Ectodermal cell (in vitro differentiated cells): Measurements from ENCODE around the gene GPHN.

Source experiments
- H3K27ac ChIP-seq: 2 replicates; pipeline ENCODE4 v1.7.0; 2013; ENCODE audit warnings: mild to moderate bottlenecking, low read depth, low read length; ENCODE audit not compliant: insufficient read depth, poor library complexity, severe bottlenecking
- H3K27me3 ChIP-seq: 2 replicates; pipeline ENCODE4 v1.7.0; 2013; ENCODE audit warnings: mild to moderate bottlenecking, low read length; ENCODE audit not compliant: insufficient read depth, control insufficient read depth, poor library complexity, severe bottlenecking
- H3K36me3 ChIP-seq: one replicate; pipeline ENCODE4 v1.7.0; 2013; ENCODE audit warnings: low read length; ENCODE audit not compliant: control insufficient read depth, insufficient read depth
- H3K4me1 ChIP-seq: one replicate; pipeline ENCODE4 v1.7.0; 2013; ENCODE audit warnings: low read length; ENCODE audit not compliant: control insufficient read depth, insufficient read depth
- H3K4me3 ChIP-seq: 2 replicates; pipeline ENCODE4 v1.7.0; 2013; ENCODE audit warnings: low read depth, low read length, control low read depth; ENCODE audit not compliant: insufficient read depth
- H3K9me3 ChIP-seq: 2 replicates; pipeline ENCODE4 v1.7.0; 2013; ENCODE audit warnings: mild to moderate bottlenecking, low read length, moderate library complexity; ENCODE audit not compliant: control insufficient read depth
- WGBS, 2 experiments: methylation state at CpG; one replicate each; pipeline ENCODE4 v1.1.7; 2013; ENCODE audit warnings: missing lambda C conversion rate in 2 of 2; 5-methylcytosine and 5-hydroxymethylcytosine counted together

GPHN gene

GRCh38 chr14:67151082-67151666, 643.2 kb downstream of the GPHN start:
- Histone ChIP-seq H3K27ac (no peak overlapping the region), H3K9me3 (no peaks in the 10 kb centered on the region), H3K27me3 (no peaks in the 10 kb centered on the region), H3K4me1 (no peaks in the 10 kb centered on the region), H3K4me3 (no peak overlapping the region), H3K36me3 (no peaks in the 10 kb centered on the region)
- WGBS, 2 experiments, result 84 to 90% methylated on average over 3 to 4 of the region's 4 CpGs

GRCh38 chr14:67158566-67158965, 650.6 kb downstream of the GPHN start:
- H3K27ac ChIP-seq, result no peak overlapping the region
- H3K9me3 ChIP-seq, result no peaks in the 10 kb centered on the region
- no peak overlapping the region for H3K4me3 ChIP-seq
- no peaks in the 10 kb centered on the region for H3K4me1 ChIP-seq
- no peaks in the 10 kb centered on the region for H3K36me3 ChIP-seq
- H3K27me3 ChIP-seq, result no peaks in the 10 kb centered on the region

- no peaks in the 10 kb centered on the region for H3K36me3 ChIP-seq
- no peaks in the 10 kb centered on the region for H3K9me3 ChIP-seq
- no peaks in the 10 kb centered on the region for H3K27me3 ChIP-seq
- no peak overlapping the region for H3K4me3 ChIP-seq
- H3K4me1 ChIP-seq, result no peaks in the 10 kb centered on the region
- WGBS, 2 experiments, result 84 to 88% methylated on average over 4 of the region's 4 CpGs
- H3K27ac ChIP-seq, result no peak overlapping the region
These were observed 654.4 kb downstream of the GPHN start for GRCh38 chr14:67162385-67162784.

GRCh38 chr14:67166450-67166853, 658.5 kb downstream of the GPHN start:
- Histone ChIP-seq H3K36me3 (no peaks in the 10 kb centered on the region), H3K4me3 (no peak overlapping the region), H3K27ac (no peak overlapping the region), H3K27me3 (no peaks in the 10 kb centered on the region), H3K9me3 (no peaks in the 10 kb centered on the region), H3K4me1 (no peaks in the 10 kb centered on the region)
- WGBS, 2 experiments, result 76 to 78% methylated on average over 5 of the region's 5 CpGs

GRCh38 chr14:67167420-67168109, 659.6 kb downstream of the GPHN start:
- Histone ChIP-seq H3K36me3 (no peaks in the 10 kb centered on the region), H3K27ac (no peak overlapping the region), H3K4me3 (no peak overlapping the region), H3K4me1 (no peaks in the 10 kb centered on the region), H3K27me3 (no peaks in the 10 kb centered on the region), H3K9me3 (no peaks in the 10 kb centered on the region)
- WGBS, 2 experiments, result 100% methylated on average over 1 to 2 of the region's 2 CpGs

- no peak overlapping the region for H3K27ac ChIP-seq
- no peaks in the 10 kb centered on the region for H3K36me3 ChIP-seq
- H3K4me1 ChIP-seq, result no peaks in the 10 kb centered on the region
- no peak overlapping the region for H3K4me3 ChIP-seq
- 93 to 100% methylated on average over 1 of the region's 1 CpG for WGBS, 2 experiments
- H3K9me3 ChIP-seq, result no peaks in the 10 kb centered on the region
- no peaks in the 10 kb centered on the region for H3K27me3 ChIP-seq
These were observed 660.1 kb downstream of the GPHN start for GRCh38 chr14:67168110-67168441.

GRCh38 chr14:67170660-67171059, 662.7 kb downstream of the GPHN start:
- H3K9me3 ChIP-seq, result no peaks in the 10 kb centered on the region
- H3K27me3 ChIP-seq, result no peaks in the 10 kb centered on the region
- no peak overlapping the region for H3K4me3 ChIP-seq
- H3K4me1 ChIP-seq, result no peaks in the 10 kb centered on the region
- 79 to 85% methylated on average over 1 of the region's 1 CpG for WGBS, 2 experiments
- H3K27ac ChIP-seq, result no peak overlapping the region
- H3K36me3 ChIP-seq, result no peaks in the 10 kb centered on the region

- Histone ChIP-seq H3K4me1 (no peaks in the 10 kb centered on the region), H3K4me3 (no peak overlapping the region), H3K36me3 (no peaks in the 10 kb centered on the region), H3K27me3 (no peaks in the 10 kb centered on the region), H3K27ac (no peak overlapping the region), H3K9me3 (no peaks in the 10 kb centered on the region)
- 95% methylated on average over 5 of the region's 5 CpGs for WGBS, 2 experiments
These were observed 664.1 kb downstream of the GPHN start for GRCh38 chr14:67172056-67172455.

- H3K27me3 ChIP-seq, result no peaks in the 10 kb centered on the region
- 89 to 100% methylated on average over 1 of the region's 1 CpG for WGBS, 2 experiments
- no peaks in the 10 kb centered on the region for H3K4me1 ChIP-seq
- no peak overlapping the region for H3K4me3 ChIP-seq
- no peaks in the 10 kb centered on the region for H3K9me3 ChIP-seq
- no peak overlapping the region for H3K27ac ChIP-seq
- H3K36me3 ChIP-seq, result no peaks in the 10 kb centered on the region
These were observed 664.6 kb downstream of the GPHN start for GRCh38 chr14:67172520-67172919.

GRCh38 chr14:67173719-67174118, 665.8 kb downstream of the GPHN start:
- Histone ChIP-seq H3K4me3 (no peak overlapping the region), H3K4me1 (no peaks in the 10 kb centered on the region), H3K27me3 (no peaks in the 10 kb centered on the region), H3K27ac (no peak overlapping the region), H3K36me3 (no peaks in the 10 kb centered on the region), H3K9me3 (no peaks in the 10 kb centered on the region)
- 91 to 94% methylated on average over 2 of the region's 2 CpGs for WGBS, 2 experiments
